Sigmoid colon (tissue), 7 donors: ENCODE results near the gene DIP2C. TPM values are rescaled to one million over a fixed set of nuclear protein-coding genes. Genes with fewer than 3 reads are reported as not detected.

ENCODE experiments used
- DNase-seq: peaks from one replicate; pipeline ENCODE4 v3.0.0-alpha.2; 2019
- H3K27ac ChIP-seq, 4 donors: fragments of 200-600 bp; sonication (generic); one replicate each; pipeline ENCODE4 v1.5.1; 2016 to 2019; ENCODE audit warnings: mild to moderate bottlenecking in 1 of 4
- H3K27me3 ChIP-seq, 3 donors: fragments of 200-600 bp; sonication (generic); one replicate each; pipeline ENCODE4 v1.5.1; 2019; ENCODE audit warnings: mild to moderate bottlenecking in 1 of 3
- H3K36me3 ChIP-seq, 4 donors: fragments of 200-600 bp; sonication (generic); one replicate each; pipeline ENCODE4 v1.5.1; 2016 to 2019
- H3K4me1 ChIP-seq, 4 donors: fragments of 200-600 bp; sonication (generic); one replicate each; pipeline ENCODE4 v1.5.1; 2017 to 2019
- H3K4me3 ChIP-seq, 4 donors: fragments of 200-600 bp; sonication (generic); one replicate each; pipeline ENCODE4 v1.5.1; 2017 to 2019; ENCODE audit warnings: mild to moderate bottlenecking in 2 of 4, moderate library complexity in 1 of 4
- H3K9me3 ChIP-seq, 4 donors: fragments of 200-600 bp in 3 of 4; sonication (generic) in 3 of 4; one replicate each; pipeline versions ENCODE4 v1.5.1 to v1.6.1; 2013 to 2019
- CTCF ChIP-seq, 4 experiments: fragments of 450-650 bp in 3 of 4; fragments of 200-600 bp in 1 of 4; IDR thresholded peaks; one replicate each; pipeline ENCODE4 v1.5.1; 2016 to 2019; ENCODE audit warnings: antibody characterized with exemption in 4 of 4, mild to moderate bottlenecking in 3 of 4, moderate library complexity in 2 of 4
- EP300 ChIP-seq, 4 donors: sonication (generic); formaldehyde crosslinking; IDR thresholded peaks; one replicate each; pipeline ENCODE4 v1.6.1; 2017; ENCODE audit warnings: antibody characterized with exemption in 4 of 4
- POLR2A ChIP-seq, 2 donors: fragments of 450-650 bp; IDR thresholded peaks; one replicate each; pipeline ENCODE4 v1.6.1; 2016; ENCODE audit warnings: antibody characterized with exemption in 2 of 2, mild to moderate bottlenecking in 2 of 2, moderate library complexity in 2 of 2
- POLR2AphosphoS5 ChIP-seq, 4 donors: sonication (generic); formaldehyde crosslinking; IDR thresholded peaks; one replicate each; pipeline ENCODE4 v1.6.1; 2017; ENCODE audit warnings: antibody characterized with exemption in 4 of 4
- WGBS, 2 donors: extraction: QIAGEN DNeasy Blood & Tissue Kit; methylation state at CpG; one replicate each; pipeline ENCODE4 v1.1.7; 2013; 5-methylcytosine and 5-hydroxymethylcytosine counted together
- intact Hi-C: fragments of 100-400 bp; cut with DNase I; formaldehyde crosslinking; loops from one replicate; pipeline ENCODE4 v1.15.1; 2023
- polyA plus RNA-seq, 3 donors: library from polyadenylated mRNA; stranded (reverse); fragments of 200-250 nt; gene quantifications; one replicate each; pipeline ENCODE4 v1.2.3, GENCODE V29; 2013
- total RNA-seq, 4 donors: library from RNA; depleted of rRNA; stranded (reverse); fragments of >200 nt; gene quantifications; one replicate each; pipeline ENCODE4 v1.1.0, GENCODE V29; 2016
- donor health status: healthy with polysubstance abuse.
- donor health status: Bipolar disorder and iron deficiency.
- donor health status: healthy.

Gene DIP2C
- total and polyA plus RNA-seq, 7 donors = 1.8 to 67.9 (median 42.1) TPM

- H3K4me3 ChIP-seq = no peak overlapping the region
- no peak for DNase-seq
- TF ChIP-seq EP300 (IDR thresholded peaks at IDR 0.05) (no peak), CTCF (IDR thresholded peaks at IDR 0.05) (no peak), POLR2A (IDR thresholded peaks at IDR 0.05) (no peak), POLR2AphosphoS5 (IDR thresholded peaks at IDR 0.05) (no peak)
- H3K36me3 ChIP-seq = no peaks in the 10 kb centered on the region
- H3K27me3 ChIP-seq = no peaks in the 10 kb centered on the region
- WGBS, 2 donors = 97% methylated on average over 24 of the region's 24 CpGs
- H3K4me1 ChIP-seq = peaks cover 0 to 52% (median 40%) of the 10 kb centered on the region in 4 donors
- intact Hi-C loops = no loop called here
- H3K27ac ChIP-seq = peak overlapping the region in 2 of 4 donors; percentile 56 to 67
- H3K9me3 ChIP-seq = no peaks in the 10 kb centered on the region
Measured at GRCh38 chr10:672203-672602, 17.3 kb downstream of the DIP2C start.

GRCh38 chr10:670990-671389 lies 18.5 kb downstream of the DIP2C start:
- Histone ChIP-seq H3K9me3 (no peaks in the 10 kb centered on the region), H3K36me3 (no peaks in the 10 kb centered on the region), H3K4me1 (peaks cover 0 to 61% (median 47%) of the 10 kb centered on the region in 4 donors), H3K4me3 (no peak overlapping the region), H3K27ac (peak overlapping the region in 3 of 4 donors; percentile 23 to 61 (median 54)), H3K27me3 (no peaks in the 10 kb centered on the region)
- DNase-seq = no peak
- intact Hi-C loops = no loop called here
- TF ChIP-seq EP300 (IDR thresholded peaks at IDR 0.05) (no peak), POLR2A (IDR thresholded peaks at IDR 0.05) (no peak), POLR2AphosphoS5 (IDR thresholded peaks at IDR 0.05) (no peak)
- WGBS, 2 donors = 92 to 93% methylated on average over 26 of the region's 26 CpGs

GRCh38 chr10:670038-670437 lies 19.4 kb downstream of the DIP2C start:
- Histone ChIP-seq H3K4me3 (no peak overlapping the region), H3K36me3 (no peaks in the 10 kb centered on the region), H3K27me3 (no peaks in the 10 kb centered on the region), H3K27ac (peak overlapping the region in 3 of 4 donors; percentile 32 to 61 (median 57)), H3K9me3 (no peaks in the 10 kb centered on the region), H3K4me1 (peaks cover 0 to 66% (median 50%) of the 10 kb centered on the region in 4 donors)
- TF ChIP-seq POLR2A (IDR thresholded peaks at IDR 0.05) (no peak), EP300 (IDR thresholded peaks at IDR 0.05) (no peak), CTCF (IDR thresholded peaks at IDR 0.05) (no peak), POLR2AphosphoS5 (IDR thresholded peaks at IDR 0.05) (peak; percentile 46 to 88 (median 68))
- DNase-seq = no peak
- WGBS, 2 donors = 90 to 91% methylated on average over 19 of the region's 19 CpGs
- intact Hi-C loops = no loop called here

GRCh38 chr10:668786-669485 lies 20.5 kb downstream of the DIP2C start:
- intact Hi-C loops = loop anchor here (5.0 kb wide), 1 partner anchor 157 kb away; no protein-coding TSS in a partner anchor
- Histone ChIP-seq H3K9me3 (no peaks in the 10 kb centered on the region), H3K4me1 (peaks cover 0 to 75% (median 58%) of the 10 kb centered on the region in 4 donors), H3K27me3 (no peaks in the 10 kb centered on the region), H3K4me3 (no peak overlapping the region), H3K36me3 (no peaks in the 10 kb centered on the region), H3K27ac (peak overlapping the region in 3 of 4 donors; percentile 32 to 61 (median 57))
- no peak for DNase-seq
- 92% methylated on average over 17 of the region's 17 CpGs for WGBS, 2 donors
- TF ChIP-seq POLR2A (IDR thresholded peaks at IDR 0.05) = no peak

- 98 to 99% methylated on average over 7 of the region's 7 CpGs for WGBS, 2 donors
- no peaks in the 10 kb centered on the region for H3K36me3 ChIP-seq
- intact Hi-C loops = loop anchor here (5.0 kb wide), 1 partner anchor 155 kb away; no protein-coding TSS in a partner anchor
- no peak for TF ChIP-seq POLR2A (IDR thresholded peaks at IDR 0.05)
- no peak for DNase-seq
- H3K4me1 ChIP-seq = peaks cover 0 to 75% (median 60%) of the 10 kb centered on the region in 4 donors
- no peaks in the 10 kb centered on the region for H3K27me3 ChIP-seq
- H3K4me3 ChIP-seq = no peak overlapping the region
- H3K27ac ChIP-seq = peak overlapping the region in 3 of 4 donors; percentile 82 to 90 (median 85)
- H3K9me3 ChIP-seq = no peaks in the 10 kb centered on the region
Measured at GRCh38 chr10:667602-668143, 21.8 kb downstream of the DIP2C start.

- H3K4me1 ChIP-seq = peaks cover 0 to 79% (median 60%) of the 10 kb centered on the region in 4 donors
- H3K27me3 ChIP-seq = no peaks in the 10 kb centered on the region
- H3K9me3 ChIP-seq = no peaks in the 10 kb centered on the region
- H3K27ac ChIP-seq = peak overlapping the region in 3 of 4 donors; percentile 82 to 90 (median 85)
- DNase-seq = no peak
- no peaks in the 10 kb centered on the region for H3K36me3 ChIP-seq
- no peak for TF ChIP-seq POLR2A (IDR thresholded peaks at IDR 0.05)
- no peak for TF ChIP-seq EP300 (IDR thresholded peaks at IDR 0.05)
- no peak for TF ChIP-seq POLR2AphosphoS5 (IDR thresholded peaks at IDR 0.05)
- TF ChIP-seq CTCF (IDR thresholded peaks at IDR 0.05) = no peak
- intact Hi-C loops = loop anchor here (5.0 kb wide), 1 partner anchor 155 kb away; no protein-coding TSS in a partner anchor
- H3K4me3 ChIP-seq = peak overlapping the region in 1 of 4 donors; percentile 43
- 90 to 95% methylated on average over 15 of the region's 15 CpGs for WGBS, 2 donors
Measured at GRCh38 chr10:667096-667495, 22.4 kb downstream of the DIP2C start.
